GM19467 (cell line): ENCODE measurements around the gene TBRG4.

Experiments
- ATAC-seq: cut with Tn5 transposase; IDR thresholded peaks from one replicate; pipeline ENCODE4 v1.9.1; 2021; ENCODE audit warnings: mild to moderate bottlenecking, moderate library complexity; ENCODE audit not compliant: unreplicated experiment

The TBRG4 gene

GRCh38 chr7:45075871-45076796 lies 35.4 kb downstream of the TBRG4 start:
- ATAC-seq = no peak

- no peak for ATAC-seq
These were observed 36.2 kb downstream of the TBRG4 start for GRCh38 chr7:45075355-45075644.

DNA sequence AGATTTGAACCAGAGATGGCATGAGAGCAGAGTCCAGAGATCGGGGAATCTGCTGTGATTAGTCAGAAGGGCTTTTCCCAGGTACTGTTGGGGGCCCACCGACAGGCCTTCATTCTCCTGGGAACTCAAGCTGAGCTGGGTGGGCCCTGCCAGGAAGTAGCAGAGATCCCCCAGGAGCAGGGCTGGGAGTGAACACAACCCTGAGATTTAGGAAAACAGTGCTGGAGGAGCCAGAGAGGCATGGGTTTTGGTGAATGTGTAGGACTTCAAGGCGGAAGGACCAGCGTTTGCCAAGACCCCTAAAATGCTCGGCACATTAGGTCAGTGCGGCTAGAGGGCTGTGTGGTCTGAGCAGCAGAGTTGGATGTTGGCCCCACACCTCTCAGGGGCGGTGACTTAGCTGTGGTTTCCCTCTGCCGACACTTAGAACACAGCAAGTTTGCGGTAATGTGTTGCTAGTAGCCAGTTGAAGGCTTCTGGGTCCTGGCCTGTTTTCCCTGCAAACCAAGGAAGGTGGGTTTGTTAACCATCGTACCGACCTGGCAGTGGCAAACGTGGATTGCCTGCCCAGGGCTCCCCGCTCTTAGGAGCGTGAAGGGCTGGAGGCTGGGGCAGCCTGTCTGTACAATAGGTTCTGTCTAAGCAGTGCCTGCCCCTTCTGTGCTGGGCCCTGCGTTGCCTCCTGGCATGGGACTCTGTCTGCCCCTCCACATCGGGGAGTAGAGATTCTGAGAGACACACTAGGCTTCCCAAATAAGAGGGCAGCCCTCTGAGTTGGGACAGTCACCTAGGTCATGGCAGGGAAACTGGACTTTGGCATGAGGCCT lies 36.8 kb downstream of the TBRG4 start:
- no peak for ATAC-seq

- no peak for ATAC-seq
These were observed 37.5 kb downstream of the TBRG4 start for GRCh38 chr7:45073786-45074527.

DNA sequence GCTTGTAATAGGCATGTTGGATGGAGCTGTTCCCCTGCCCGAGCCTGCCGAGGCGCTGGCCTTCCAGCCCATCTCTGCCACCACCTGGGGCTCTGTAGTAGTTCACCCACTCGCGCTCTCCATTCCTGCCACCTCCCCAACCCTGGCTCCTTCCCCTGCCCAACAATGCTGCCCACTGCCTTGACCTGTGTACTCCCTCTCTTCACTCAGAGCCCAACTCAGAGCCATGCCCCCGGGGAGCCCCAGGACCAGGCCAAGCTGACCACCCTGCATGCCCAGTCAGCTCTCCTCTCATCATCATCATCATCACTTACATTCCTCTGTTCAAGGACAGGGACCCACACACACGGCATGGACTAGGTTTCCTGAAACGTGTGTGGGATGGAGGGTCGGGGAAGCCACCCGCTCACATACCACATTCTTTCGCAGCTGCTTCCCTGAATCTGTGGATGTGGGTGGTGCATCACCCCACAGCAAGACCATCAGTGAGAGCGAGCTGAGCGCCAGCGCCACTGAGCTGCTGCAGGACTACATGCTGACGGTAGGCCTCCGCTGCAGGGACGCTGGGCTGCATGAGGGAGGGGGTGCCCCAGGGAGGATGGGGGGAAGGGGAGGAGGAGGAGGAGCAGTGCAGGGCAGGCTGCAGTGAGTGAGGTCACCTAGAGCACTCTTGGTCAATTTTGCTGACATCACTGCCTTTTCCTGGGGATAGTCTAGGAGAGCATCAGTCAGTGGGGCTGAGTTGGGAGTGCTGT lies 38.3 kb downstream of the TBRG4 start:
- ATAC-seq = no peak

GRCh38 chr7:45072131-45073030 lies 39.1 kb downstream of the TBRG4 start:
- ATAC-seq = no peak

DNA sequence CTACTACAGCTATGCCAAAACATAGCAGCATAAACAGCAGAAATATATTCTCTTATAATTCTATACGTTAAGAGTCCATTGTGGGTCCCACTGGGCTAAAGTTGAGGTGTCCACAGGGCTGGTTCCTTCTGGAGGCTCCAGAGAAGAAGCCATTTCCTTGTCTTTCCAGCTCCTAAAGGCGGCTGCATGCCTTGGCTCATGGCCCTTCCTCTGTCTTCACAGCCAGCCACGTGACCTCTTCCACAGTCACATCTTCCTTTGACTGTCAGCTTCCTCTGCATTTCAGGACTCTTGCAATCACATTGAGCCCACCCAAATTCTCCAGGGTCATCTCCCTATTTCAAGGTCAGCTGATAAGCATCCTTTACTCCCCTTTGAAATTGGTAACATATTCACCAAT lies 40.0 kb downstream of the TBRG4 start:
- no peak for ATAC-seq

GRCh38 chr7:45070254-45070642 lies 41.2 kb downstream of the TBRG4 start:
- ATAC-seq = no peak

GRCh38 chr7:45069444-45070253 lies 41.8 kb downstream of the TBRG4 start:
- ATAC-seq = no peak

DNA sequence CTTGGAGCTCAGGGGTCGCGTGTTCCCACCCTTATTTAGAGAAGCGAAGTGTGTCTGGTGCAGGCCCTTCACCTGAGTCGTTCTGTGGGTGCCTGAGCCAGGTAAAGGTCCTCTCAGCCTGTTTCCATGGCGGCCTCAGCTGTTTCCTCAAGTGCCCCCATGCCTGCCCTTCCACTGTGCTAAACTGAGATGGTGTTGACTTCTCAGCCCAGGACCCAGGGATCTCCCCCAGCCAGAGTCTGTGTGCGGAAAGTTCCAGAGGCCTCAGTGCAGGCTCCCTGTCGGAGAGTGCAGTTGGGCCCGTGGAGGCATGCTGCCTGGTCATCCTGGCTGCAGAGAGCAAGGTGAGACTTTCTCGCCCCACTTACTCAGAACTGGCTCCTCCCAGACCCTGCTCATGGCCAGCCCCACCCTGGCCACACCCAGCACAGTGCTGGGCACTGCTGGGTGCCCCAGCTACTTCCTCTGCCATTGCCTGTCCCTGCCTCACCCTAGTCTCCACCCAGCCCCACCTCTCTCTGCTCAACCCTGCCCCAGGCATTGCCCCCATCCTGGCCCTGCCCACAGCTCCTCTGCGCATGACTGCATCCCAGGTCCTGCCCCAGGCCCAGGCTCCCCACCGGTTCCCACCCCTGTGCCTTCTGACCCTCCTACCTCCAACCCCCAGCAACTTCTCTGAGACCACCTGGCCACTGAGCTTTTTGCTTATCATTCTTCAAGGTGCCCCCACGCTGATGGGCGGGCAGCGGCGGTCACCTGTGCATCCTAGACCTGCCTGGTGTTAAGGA lies 43.1 kb downstream of the TBRG4 start:
- no peak for ATAC-seq

- ATAC-seq = no peak
These were observed 43.9 kb downstream of the TBRG4 start for GRCh38 chr7:45067582-45067981.

- no peak for ATAC-seq
These were observed 45.1 kb downstream of the TBRG4 start for GRCh38 chr7:45066409-45066808.

- no peak for ATAC-seq
These were observed 46.2 kb downstream of the TBRG4 start for GRCh38 chr7:45065031-45065995.

- ATAC-seq = no peak
These were observed 47.3 kb downstream of the TBRG4 start for GRCh38 chr7:45064047-45064725.

DNA sequence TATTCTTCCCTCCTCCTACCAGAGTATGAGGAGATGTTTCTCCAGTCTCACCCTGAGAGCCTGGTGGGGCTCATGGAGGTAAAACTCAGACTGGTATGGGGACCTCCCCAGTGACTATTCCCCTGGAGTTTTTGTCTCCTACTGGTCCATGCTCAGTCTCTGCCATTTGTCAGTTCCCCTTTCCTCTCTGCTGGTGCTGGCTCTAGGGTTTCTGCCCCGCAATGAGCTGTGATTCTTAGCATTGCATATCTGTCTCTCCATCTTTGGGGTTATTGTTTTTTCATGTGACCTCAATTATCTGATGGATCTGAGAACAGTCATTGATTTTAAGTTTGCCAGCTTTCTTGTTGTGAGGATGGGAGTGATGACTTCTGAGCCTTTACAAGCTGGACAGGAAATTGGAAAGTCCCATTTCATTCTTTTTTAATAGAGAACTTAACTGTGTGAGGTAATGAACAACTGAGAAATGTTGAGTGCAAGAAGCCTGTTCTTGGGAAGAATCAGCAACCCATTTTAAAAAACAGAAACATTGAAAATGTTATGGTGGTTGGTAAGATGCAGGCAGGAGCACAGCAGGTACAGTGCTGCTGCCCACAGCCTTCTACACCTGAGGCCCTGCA lies 49.6 kb downstream of the TBRG4 start:
- ATAC-seq = no peak

GRCh38 chr7:45061352-45061751 lies 50.1 kb downstream of the TBRG4 start:
- no peak for ATAC-seq
